Measurements from ENCODE around the gene BAIAP2L1.

BAIAP2L1 gene

DNA sequence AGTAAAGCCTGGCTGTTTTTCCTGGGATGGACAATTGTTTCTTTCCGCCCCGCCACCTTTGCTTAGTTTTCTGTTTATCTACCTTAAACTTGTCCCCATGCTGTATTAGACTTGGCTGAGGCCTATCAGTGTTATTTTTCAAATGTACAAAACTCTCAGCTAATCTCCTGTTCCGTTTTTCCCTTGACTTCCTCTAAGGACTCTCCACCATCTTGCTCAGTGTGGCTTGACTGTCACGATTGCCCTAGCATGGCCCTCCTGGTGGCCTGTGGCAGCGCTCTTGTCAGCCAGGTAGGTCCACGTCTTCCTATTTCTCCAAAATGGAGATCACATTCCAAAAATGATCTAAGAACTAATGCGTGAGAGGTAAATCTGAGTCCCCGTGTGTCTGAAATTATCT, 36.7 kb downstream of the BAIAP2L1 start:
- no peak for DNase-seq (ENCODE audit: extremely low read depth, low read depth)
- TF ChIP-seq CTCF (IDR thresholded peaks at IDR 0.05; ENCODE audit: low read depth, low read length): no peak

GRCh38 chr7:98362517-98362916, 38.4 kb downstream of the BAIAP2L1 start:
- no peak for TF ChIP-seq CTCF (IDR thresholded peaks at IDR 0.05; ENCODE audit: low read depth, low read length)
- DNase-seq (ENCODE audit: extremely low read depth, low read depth): no peak

GRCh38 chr7:98360221-98361130, 40.4 kb downstream of the BAIAP2L1 start:
- no peak for DNase-seq (ENCODE audit: extremely low read depth, low read depth)
- no peak for TF ChIP-seq CTCF (IDR thresholded peaks at IDR 0.05; ENCODE audit: low read depth, low read length)

GRCh38 chr7:98359395-98359794, 41.5 kb downstream of the BAIAP2L1 start:
- no peak for DNase-seq (ENCODE audit: extremely low read depth, low read depth)
- no peak for TF ChIP-seq CTCF (IDR thresholded peaks at IDR 0.05; ENCODE audit: low read depth, low read length)

- DNase-seq (ENCODE audit: extremely low read depth, low read depth): no peak
- no peak for TF ChIP-seq CTCF (IDR thresholded peaks at IDR 0.05; ENCODE audit: low read depth, low read length)
These were observed 42.2 kb downstream of the BAIAP2L1 start for GRCh38 chr7:98358706-98359105.

- DNase-seq (ENCODE audit: extremely low read depth, low read depth): no peak
- TF ChIP-seq CTCF (IDR thresholded peaks at IDR 0.05; ENCODE audit: low read depth, low read length): no peak
These were observed 43.1 kb downstream of the BAIAP2L1 start for GRCh38 chr7:98357751-98358161.

DNA sequence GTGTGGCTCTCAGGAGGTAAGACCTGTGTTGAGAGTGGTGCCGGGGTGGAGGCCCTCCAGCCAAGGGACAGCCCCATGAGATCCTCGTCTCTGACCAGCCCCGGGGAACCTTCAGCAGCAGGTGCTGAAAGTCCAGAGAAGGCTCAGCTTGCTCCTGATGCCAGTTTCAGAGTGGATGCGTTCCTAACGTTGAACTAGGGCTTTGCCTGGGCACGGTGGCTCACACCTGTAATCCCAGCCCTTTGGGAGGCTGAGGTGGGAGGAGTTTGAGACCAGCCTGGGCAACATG, 45.7 kb downstream of the BAIAP2L1 start:
- DNase-seq (ENCODE audit: extremely low read depth, low read depth): no peak
- no peak for TF ChIP-seq CTCF (IDR thresholded peaks at IDR 0.05; ENCODE audit: low read depth, low read length)

All from AG09319 (cell line).